Neural progenitor cell (in vitro differentiated cells): ENCODE results near the gene ARHGEF6.

ENCODE experiments used
- EZH2 ChIP-seq: fragments of 200-600 bp; sonication (generic); IDR thresholded peaks from 2 replicates; pipeline ENCODE4 v1.6.1; 2017; ENCODE audit warnings: antibody characterized with exemption, mild to moderate bottlenecking, moderate library complexity
- EZH2phosphoT487 ChIP-seq: fragments of 200-600 bp; sonication (generic); IDR thresholded peaks from 2 replicates; pipeline ENCODE4 v1.6.1; 2017; ENCODE audit warnings: antibody characterized with exemption
- TF ChIP-seq, protein P1 (sequence below): fragments of 200-600 bp; sonication (generic); IDR thresholded peaks from 2 replicates; pipeline ENCODE4 v1.5.1; 2017; ENCODE audit warnings: antibody characterized with exemption, mild to moderate bottlenecking

DNA sequence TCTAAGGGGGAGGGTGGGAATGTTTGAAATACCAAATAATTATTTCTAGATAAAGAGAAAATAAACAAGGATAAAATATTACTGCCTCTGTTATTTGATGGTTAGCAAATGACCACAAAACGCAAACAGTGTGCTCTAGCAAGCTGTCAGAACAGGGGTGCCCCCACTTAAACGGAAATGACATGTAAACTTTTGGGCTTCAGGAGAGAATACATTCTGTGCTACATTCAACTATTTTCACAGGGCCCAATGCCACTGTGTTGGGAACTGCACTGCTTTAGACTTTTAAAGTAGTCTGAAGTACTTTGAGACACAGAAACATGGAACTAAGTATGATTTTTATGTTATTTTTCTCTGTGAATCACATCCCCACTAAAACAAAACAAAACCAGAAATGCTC lies 118.6 kb downstream of the ARHGEF6 start:
- no peak for TF ChIP-seq EZH2
- TF ChIP-seq, protein P1, sequence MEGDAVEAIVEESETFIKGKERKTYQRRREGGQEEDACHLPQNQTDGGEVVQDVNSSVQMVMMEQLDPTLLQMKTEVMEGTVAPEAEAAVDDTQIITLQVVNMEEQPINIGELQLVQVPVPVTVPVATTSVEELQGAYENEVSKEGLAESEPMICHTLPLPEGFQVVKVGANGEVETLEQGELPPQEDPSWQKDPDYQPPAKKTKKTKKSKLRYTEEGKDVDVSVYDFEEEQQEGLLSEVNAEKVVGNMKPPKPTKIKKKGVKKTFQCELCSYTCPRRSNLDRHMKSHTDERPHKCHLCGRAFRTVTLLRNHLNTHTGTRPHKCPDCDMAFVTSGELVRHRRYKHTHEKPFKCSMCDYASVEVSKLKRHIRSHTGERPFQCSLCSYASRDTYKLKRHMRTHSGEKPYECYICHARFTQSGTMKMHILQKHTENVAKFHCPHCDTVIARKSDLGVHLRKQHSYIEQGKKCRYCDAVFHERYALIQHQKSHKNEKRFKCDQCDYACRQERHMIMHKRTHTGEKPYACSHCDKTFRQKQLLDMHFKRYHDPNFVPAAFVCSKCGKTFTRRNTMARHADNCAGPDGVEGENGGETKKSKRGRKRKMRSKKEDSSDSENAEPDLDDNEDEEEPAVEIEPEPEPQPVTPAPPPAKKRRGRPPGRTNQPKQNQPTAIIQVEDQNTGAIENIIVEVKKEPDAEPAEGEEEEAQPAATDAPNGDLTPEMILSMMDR: no peak
- TF ChIP-seq EZH2phosphoT487: no peak
